Suprapubic skin (tissue), 3 donors: ENCODE measurements around the gene DTNB.

Experiments
- EP300 ChIP-seq: sonication (generic); formaldehyde crosslinking; IDR thresholded peaks from one replicate; pipeline ENCODE4 v1.6.1; 2017; ENCODE audit warnings: antibody characterized with exemption
- TF ChIP-seq, protein P1 (sequence below), 2 donors: fragments of 200-600 bp in 1 of 2; fragments of 450-650 bp in 1 of 2; sonication (generic) in 1 of 2; IDR thresholded peaks; one replicate each; pipeline ENCODE4 v1.5.1; 2016 to 2019; ENCODE audit warnings: antibody characterized with exemption in 2 of 2, mild to moderate bottlenecking in 1 of 2, moderate library complexity in 1 of 2

DNA sequence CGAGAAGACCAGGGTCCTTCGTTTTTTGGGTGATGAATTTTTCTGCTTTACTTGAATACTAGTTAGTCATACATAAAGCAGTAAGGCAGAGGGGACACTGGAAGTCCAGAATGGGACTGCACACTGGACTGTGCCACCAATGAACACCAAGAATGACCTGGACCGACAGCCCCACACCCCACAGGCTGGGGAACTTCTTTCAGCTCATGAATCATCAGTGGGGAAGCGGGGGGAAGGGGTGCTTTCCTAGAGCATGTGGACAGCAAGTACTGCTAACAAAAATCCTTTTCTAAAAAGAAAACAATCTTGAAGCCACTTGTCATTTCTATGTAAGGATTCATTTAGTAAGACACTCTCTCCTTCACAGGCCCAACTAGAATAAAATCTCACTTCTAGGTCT lies 86.0 kb downstream of the DTNB start:
- TF ChIP-seq EP300 = no peak
- TF ChIP-seq, protein P1, sequence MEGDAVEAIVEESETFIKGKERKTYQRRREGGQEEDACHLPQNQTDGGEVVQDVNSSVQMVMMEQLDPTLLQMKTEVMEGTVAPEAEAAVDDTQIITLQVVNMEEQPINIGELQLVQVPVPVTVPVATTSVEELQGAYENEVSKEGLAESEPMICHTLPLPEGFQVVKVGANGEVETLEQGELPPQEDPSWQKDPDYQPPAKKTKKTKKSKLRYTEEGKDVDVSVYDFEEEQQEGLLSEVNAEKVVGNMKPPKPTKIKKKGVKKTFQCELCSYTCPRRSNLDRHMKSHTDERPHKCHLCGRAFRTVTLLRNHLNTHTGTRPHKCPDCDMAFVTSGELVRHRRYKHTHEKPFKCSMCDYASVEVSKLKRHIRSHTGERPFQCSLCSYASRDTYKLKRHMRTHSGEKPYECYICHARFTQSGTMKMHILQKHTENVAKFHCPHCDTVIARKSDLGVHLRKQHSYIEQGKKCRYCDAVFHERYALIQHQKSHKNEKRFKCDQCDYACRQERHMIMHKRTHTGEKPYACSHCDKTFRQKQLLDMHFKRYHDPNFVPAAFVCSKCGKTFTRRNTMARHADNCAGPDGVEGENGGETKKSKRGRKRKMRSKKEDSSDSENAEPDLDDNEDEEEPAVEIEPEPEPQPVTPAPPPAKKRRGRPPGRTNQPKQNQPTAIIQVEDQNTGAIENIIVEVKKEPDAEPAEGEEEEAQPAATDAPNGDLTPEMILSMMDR (IDR thresholded peaks at IDR 0.05) = no peak
